ENCODE results near the gene NANOGP8. TPM values are rescaled to one million over a fixed set of nuclear protein-coding genes. Genes with fewer than 3 reads are reported as not detected.
"Not testable (repeated sequence)": the region's sequence is repeated elsewhere in the genome, so short reads cannot be mapped to it uniquely, and the experiment has no call there.

The NANOGP8 gene
- total and polyA plus RNA-seq, 2 experiments from 2014 or later: not detected

DNA sequence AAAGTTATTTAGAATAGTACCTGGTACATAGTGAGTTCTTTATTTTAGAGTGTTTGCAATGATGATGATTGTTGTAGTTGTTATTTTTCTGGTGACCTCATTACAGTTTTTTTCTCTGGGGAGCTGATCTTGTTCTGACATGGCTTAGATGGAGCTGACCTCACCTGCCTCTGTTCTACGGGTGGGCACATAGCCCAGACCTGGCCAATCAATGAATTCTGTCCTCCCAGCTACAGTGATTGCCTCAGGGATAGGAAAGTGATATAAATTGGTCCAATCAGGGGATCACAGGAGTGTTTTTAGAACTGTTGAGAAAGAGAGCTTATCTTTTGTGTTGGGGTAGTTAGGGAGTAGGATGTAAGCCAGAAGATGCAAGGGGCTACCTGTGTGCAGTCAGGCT, 3.2 kb upstream of the NANOGP8 start:
- TF ChIP-seq EZH2phosphoT487 (IDR thresholded peaks at IDR 0.05; ENCODE audit: insufficient read depth, low read depth) (no peak), EZH2 (IDR thresholded peaks at IDR 0.05; ENCODE audit: insufficient read depth, poor library complexity, severe bottlenecking) (no peak)
- Histone ChIP-seq H4K20me1 (ENCODE audit: insufficient read depth) (no peaks in the 10 kb centered on the region), H3K79me2 (ENCODE audit: insufficient read depth) (no peaks in the 10 kb centered on the region), H3K27me3 (replicated peaks; ENCODE audit: insufficient read depth) (no peaks in the 10 kb centered on the region), H3K9me3 (ENCODE audit: low read depth) (no peaks in the 10 kb centered on the region), H3K4me1 (ENCODE audit: insufficient read depth) (peaks cover 11% of the 10 kb centered on the region; the same call in 1 of the 2 replicates), H2AFZ (no peak overlapping the region), H3K27ac (no peak overlapping the region), H3K9me2 (ENCODE audit: insufficient read depth) (no peaks in the 10 kb centered on the region; the same call in 1 of the 2 replicates), H3K36me3 (ENCODE audit: low read depth) (no peaks in the 10 kb centered on the region), H3K4me3 (no peak overlapping the region), H3F3A (ENCODE audit: insufficient read depth) (no peaks in the 10 kb centered on the region), H3K4me2 (ENCODE audit: unreplicated experiment) (no peak overlapping the region), H3K9ac (no peak overlapping the region)
- no peak for DNase-seq
- WGBS, 2 experiments (ENCODE audit: low coverage in 1 of 2, low lambda C conversion rate in 2 of 2, missing lambda C conversion rate in 2 of 2): 77 to 82% methylated on average over 1 of the region's 1 CpG
- in situ Hi-C loops (cut with MboI): no loop called here

DNA sequence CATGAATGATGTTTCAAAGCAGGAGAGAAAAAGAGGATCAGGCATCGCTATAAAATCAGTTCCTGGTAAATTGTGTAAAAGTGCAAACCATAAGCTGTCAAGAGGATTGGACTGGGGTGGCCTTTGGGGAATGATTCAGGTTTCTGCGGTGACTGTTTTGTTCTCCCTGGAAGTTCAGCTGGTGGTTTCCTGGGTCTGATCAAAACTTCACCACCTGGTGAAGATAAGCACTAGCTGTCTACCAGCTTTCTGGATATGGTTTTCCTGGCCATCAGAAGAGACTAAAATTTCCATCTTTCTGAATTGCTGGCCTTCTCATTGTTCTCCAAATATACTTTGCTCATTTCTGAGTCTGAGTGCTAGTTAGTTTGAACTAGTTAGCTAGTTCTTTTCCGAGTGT, 2.7 kb upstream of the NANOGP8 start:
- Histone ChIP-seq H3K9me3 (ENCODE audit: low read depth) (no peaks in the 10 kb centered on the region), H3K9ac (no peak overlapping the region), H3K4me3 (no peak overlapping the region), H3K27me3 (replicated peaks; ENCODE audit: insufficient read depth) (no peaks in the 10 kb centered on the region), H2AFZ (no peak overlapping the region), H3K4me2 (ENCODE audit: unreplicated experiment) (no peak overlapping the region), H4K20me1 (ENCODE audit: insufficient read depth) (no peaks in the 10 kb centered on the region), H3K9me2 (ENCODE audit: insufficient read depth) (no peaks in the 10 kb centered on the region; the same call in 1 of the 2 replicates), H3K79me2 (ENCODE audit: insufficient read depth) (no peaks in the 10 kb centered on the region), H3K27ac (no peak overlapping the region), H3K36me3 (ENCODE audit: low read depth) (no peaks in the 10 kb centered on the region), H3K4me1 (ENCODE audit: insufficient read depth) (peaks cover 11% of the 10 kb centered on the region; the same call in 1 of the 2 replicates), H3F3A (ENCODE audit: insufficient read depth) (no peaks in the 10 kb centered on the region)
- no peak for DNase-seq
- WGBS, 2 experiments (ENCODE audit: low coverage in 1 of 2, low lambda C conversion rate in 2 of 2, missing lambda C conversion rate in 2 of 2): 85 to 92% methylated on average over 3 of the region's 3 CpGs
- TF ChIP-seq EZH2phosphoT487 (IDR thresholded peaks at IDR 0.05; ENCODE audit: insufficient read depth, low read depth) (no peak), EZH2 (IDR thresholded peaks at IDR 0.05; ENCODE audit: insufficient read depth, poor library complexity, severe bottlenecking) (no peak)
- in situ Hi-C loops (cut with MboI): no loop called here

DNA sequence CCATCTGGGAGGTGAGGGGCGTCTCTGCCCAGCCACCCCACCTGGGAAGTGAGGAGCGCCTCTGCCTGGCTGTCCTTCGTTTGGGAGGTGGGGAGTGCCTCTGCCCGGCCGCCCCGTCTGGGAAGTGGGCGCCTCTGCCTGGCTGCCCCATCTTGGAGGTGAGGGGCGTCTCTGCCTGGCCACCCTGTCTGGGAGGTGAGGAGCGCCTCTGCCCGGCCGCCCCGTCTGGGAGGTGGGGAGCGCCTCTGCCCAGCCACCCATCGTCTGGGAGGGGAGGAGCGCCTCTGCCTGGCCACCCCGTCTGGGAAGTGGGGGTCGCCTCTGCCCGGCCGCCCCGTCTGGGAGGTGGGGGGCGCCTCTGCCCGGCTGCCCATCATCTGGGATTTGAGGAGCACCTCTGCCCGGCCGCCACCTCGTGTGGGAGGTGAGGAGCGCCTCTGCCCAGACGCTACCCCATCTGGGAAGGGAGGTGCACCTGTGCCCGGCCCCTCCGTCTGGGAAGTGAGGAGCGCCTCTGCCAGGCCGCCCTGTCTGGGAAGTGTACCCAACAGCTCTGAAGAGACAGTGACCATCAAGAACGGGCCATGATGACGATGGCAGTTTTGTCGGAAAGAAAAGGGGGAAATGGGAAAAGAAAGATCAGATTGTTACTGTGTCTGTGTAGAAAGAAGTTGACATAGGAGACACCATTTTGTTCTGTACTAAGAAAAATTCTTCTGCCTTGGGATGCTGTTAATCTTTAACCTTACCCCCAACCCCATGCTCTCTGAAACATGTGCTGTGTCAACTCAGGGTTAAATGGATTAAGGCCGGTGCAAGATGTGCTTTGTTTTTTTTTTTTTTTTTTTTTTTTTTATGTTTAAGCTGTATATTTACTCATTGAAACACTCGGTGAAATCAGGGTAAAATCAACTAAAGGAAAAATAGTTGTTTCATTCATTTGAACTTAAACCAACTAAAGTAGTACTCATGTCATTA, 2.4 kb downstream of the NANOGP8 start:
- H2AFZ ChIP-seq; H3K4me3 ChIP-seq; H3K36me3 ChIP-seq (ENCODE audit: low read depth); in situ Hi-C loops (cut with MboI); H3K4me2 ChIP-seq (ENCODE audit: unreplicated experiment); H4K20me1 ChIP-seq (ENCODE audit: insufficient read depth); H3K9me3 ChIP-seq (ENCODE audit: low read depth); H3K4me1 ChIP-seq (ENCODE audit: insufficient read depth); DNase-seq; H3K9me2 ChIP-seq (ENCODE audit: insufficient read depth); H3K27me3 ChIP-seq (replicated peaks; ENCODE audit: insufficient read depth); H3K79me2 ChIP-seq (ENCODE audit: insufficient read depth); H3K9ac ChIP-seq; H3F3A ChIP-seq (ENCODE audit: insufficient read depth); H3K27ac ChIP-seq: not testable (repeated sequence)
- WGBS, 2 experiments (ENCODE audit: low coverage in 1 of 2, low lambda C conversion rate in 2 of 2, missing lambda C conversion rate in 2 of 2): 87 to 91% methylated on average over 23 to 36 of the region's 36 CpGs

DNA sequence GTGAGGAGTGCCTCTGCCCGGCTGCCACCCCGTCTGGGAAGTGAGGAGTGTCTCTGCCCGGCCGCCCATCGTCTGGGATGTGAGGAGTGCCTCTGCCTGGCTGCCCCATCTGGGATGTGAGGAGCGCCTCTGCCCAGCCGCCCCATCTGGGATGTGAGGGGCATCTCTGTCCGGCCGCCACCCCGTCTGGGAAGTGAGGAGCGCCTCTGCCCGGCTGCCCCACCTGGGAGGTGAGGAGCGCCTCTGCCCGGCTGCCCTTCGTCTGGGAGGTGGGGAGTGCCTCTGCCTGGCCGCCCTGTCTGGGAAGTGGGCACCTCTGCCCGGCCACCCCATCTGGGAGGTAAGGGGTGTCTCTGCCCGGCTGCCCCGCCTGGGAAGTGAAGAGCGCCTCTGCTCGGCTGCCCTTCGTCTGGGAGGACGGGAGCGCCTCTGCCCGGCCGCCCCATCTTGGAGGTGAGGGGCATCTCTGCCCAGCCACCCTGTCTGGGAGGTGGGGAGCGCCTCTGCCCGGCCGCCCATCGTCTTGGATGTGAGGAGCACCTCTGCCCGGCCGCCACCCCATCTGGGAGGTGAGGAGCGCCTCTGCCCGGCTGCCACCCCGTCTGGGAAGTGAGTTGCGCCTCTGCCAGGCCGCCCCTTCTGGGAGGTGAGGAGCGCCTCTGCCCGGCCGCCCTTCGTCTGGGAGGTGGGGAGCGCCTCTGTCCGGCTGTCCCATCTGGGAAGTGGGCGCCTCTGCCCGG, 3.3 kb downstream of the NANOGP8 start:
- H3K4me2 ChIP-seq (ENCODE audit: unreplicated experiment); H3K27ac ChIP-seq; H3K79me2 ChIP-seq (ENCODE audit: insufficient read depth); H3K9me2 ChIP-seq (ENCODE audit: insufficient read depth); H3K4me1 ChIP-seq (ENCODE audit: insufficient read depth); H4K20me1 ChIP-seq (ENCODE audit: insufficient read depth); H3F3A ChIP-seq (ENCODE audit: insufficient read depth); H3K27me3 ChIP-seq (replicated peaks; ENCODE audit: insufficient read depth); H2AFZ ChIP-seq; H3K9me3 ChIP-seq (ENCODE audit: low read depth); H3K9ac ChIP-seq; H3K36me3 ChIP-seq (ENCODE audit: low read depth); DNase-seq; in situ Hi-C loops (cut with MboI); H3K4me3 ChIP-seq: not testable (repeated sequence)
- 92 to 93% methylated on average over 2 to 43 of the region's 45 CpGs for WGBS, 2 experiments (ENCODE audit: low coverage in 1 of 2, low lambda C conversion rate in 2 of 2, missing lambda C conversion rate in 2 of 2)

Data from GM23248 (cell line).